HG02642 (cell line): ENCODE results near the gene TRPM1.

ENCODE experiments used
- ATAC-seq: cut with Tn5 transposase; IDR thresholded peaks from one replicate; pipeline ENCODE4 v1.9.1; 2021; ENCODE audit warnings: mild to moderate bottlenecking; ENCODE audit not compliant: unreplicated experiment, poor library complexity

Gene TRPM1

GRCh38 chr15:31101262-31102038 is at the start of gene TRPM1:
Gene TRPM1 (minus strand): TSS chr15:31101725. CDS start chr15:31081355, 20,370 bp downstream.
- no peak for ATAC-seq

- no peak for ATAC-seq
These were observed 49.3 kb upstream of the TRPM1 start for GRCh38 chr15:31150732-31151231.

- no peak for ATAC-seq
These were observed 48.5 kb upstream of the TRPM1 start for GRCh38 chr15:31149987-31150386.

GRCh38 chr15:31149088-31149505 is 47.6 kb upstream of the TRPM1 start:
- ATAC-seq, result no peak

- ATAC-seq, result no peak
These were observed 47.0 kb upstream of the TRPM1 start for GRCh38 chr15:31148297-31149087.

- ATAC-seq, result no peak
These were observed 46.4 kb upstream of the TRPM1 start for GRCh38 chr15:31147944-31148296.

- no peak for ATAC-seq
These were observed 45.9 kb upstream of the TRPM1 start for GRCh38 chr15:31147456-31147855.

GRCh38 chr15:31145271-31145911 is 43.9 kb upstream of the TRPM1 start:
- ATAC-seq, result no peak

- no peak for ATAC-seq
These were observed 40.3 kb upstream of the TRPM1 start for GRCh38 chr15:31141792-31142191.

- ATAC-seq, result no peak
These were observed 35.2 kb upstream of the TRPM1 start for GRCh38 chr15:31136607-31137328.

- ATAC-seq, result no peak
These were observed 34.5 kb upstream of the TRPM1 start for GRCh38 chr15:31136016-31136415.

- no peak for ATAC-seq
These were observed 34.0 kb upstream of the TRPM1 start for GRCh38 chr15:31135523-31135922.

GRCh38 chr15:31133890-31134289 is 32.4 kb upstream of the TRPM1 start:
- ATAC-seq, result no peak

GRCh38 chr15:31131853-31132375 is 30.4 kb upstream of the TRPM1 start:
- ATAC-seq, result no peak

GRCh38 chr15:31130576-31131237 is 29.2 kb upstream of the TRPM1 start:
- ATAC-seq, result no peak

- no peak for ATAC-seq
These were observed 28.3 kb upstream of the TRPM1 start for GRCh38 chr15:31129769-31130303.

GRCh38 chr15:31128919-31129768 is 27.6 kb upstream of the TRPM1 start:
- no peak for ATAC-seq

GRCh38 chr15:31128477-31128876 is 27.0 kb upstream of the TRPM1 start:
- no peak for ATAC-seq
